MCF 10A (cell line): Measurements from ENCODE around the gene UBE4A. TPM values are rescaled to one million over a fixed set of nuclear protein-coding genes. Genes with fewer than 3 reads are reported as not detected.

Experiments used
- BruUV-seq: library from RNA; stranded (reverse); fragments of 400-500 nt; replicated peaks from 2 replicates; lab custom pipeline; 2021; lab: Mats Ljungman, UMichigan
- CTCF ChIA-PET: fragments of 300-600 bp; sonication (Branson Sonifier 250); formaldehyde crosslinking; extraction: SDS; loops from one replicate; lab custom pipeline; 2021; ENCODE audit warnings: antibody characterized with exemption, inconsistent platforms; lab: Yijun Ruan, JAX
- POLR2A ChIA-PET: fragments of 300-600, 350-650 bp; sonication (Branson Sonifier 250); formaldehyde crosslinking; extraction: SDS; loops from one replicate; lab custom pipeline; 2020; ENCODE audit warnings: antibody characterized with exemption, inconsistent platforms; lab: Yijun Ruan, JAX
- DNase-seq: peaks from one replicate; pipeline ENCODE4 v3.0.0-alpha.2; 2018; ENCODE audit not compliant: unreplicated experiment
- H3K27ac Mint-ChIP-seq: one replicate; pipeline ENCODE4 v1.8.0; 2022; ENCODE audit warnings: mild to moderate bottlenecking, low read depth, mixed read lengths; ENCODE audit not compliant: unreplicated experiment
- H3K27me3 Mint-ChIP-seq: one replicate; pipeline ENCODE4 v1.8.0; 2022; ENCODE audit warnings: mixed read lengths; ENCODE audit not compliant: insufficient read depth, unreplicated experiment
- H3K36me3 Mint-ChIP-seq: one replicate; pipeline ENCODE4 v1.8.0; 2022; ENCODE audit warnings: mild to moderate bottlenecking, moderate library complexity, mixed read lengths; ENCODE audit not compliant: insufficient read depth, unreplicated experiment
- H3K4me1 Mint-ChIP-seq: one replicate; pipeline ENCODE4 v1.8.0; 2022; ENCODE audit warnings: mixed read lengths; ENCODE audit not compliant: insufficient read depth, unreplicated experiment
- H3K4me3 Mint-ChIP-seq: one replicate; pipeline ENCODE4 v1.8.0; 2022; ENCODE audit warnings: mild to moderate bottlenecking, moderate library complexity, mixed read lengths; ENCODE audit not compliant: unreplicated experiment
- H3K9me3 Mint-ChIP-seq: one replicate; pipeline ENCODE4 v1.8.0; 2022; ENCODE audit warnings: mixed read lengths; ENCODE audit not compliant: unreplicated experiment
- intact Hi-C: fragments of 100-400 bp; cut with micrococcal nuclease; formaldehyde crosslinking; loops from 2 replicates; pipeline ENCODE4 v1.14.1; 2022
- total RNA-seq: library from RNA; stranded (reverse); gene quantifications from 2 replicates; pipeline ENCODE4 v1.2.3, GENCODE V29; 2022
- TF ChIP-seq, protein P1 (sequence below): fragments of 200-600 bp; IDR thresholded peaks from one replicate; pipeline ENCODE4 v1.8.0; 2022; ENCODE audit warnings: antibody characterized with exemption, mild to moderate bottlenecking; ENCODE audit not compliant: unreplicated experiment

UBE4A gene
- total RNA-seq, 1 experiment from 2014 or later, result 41.0 TPM

DNA sequence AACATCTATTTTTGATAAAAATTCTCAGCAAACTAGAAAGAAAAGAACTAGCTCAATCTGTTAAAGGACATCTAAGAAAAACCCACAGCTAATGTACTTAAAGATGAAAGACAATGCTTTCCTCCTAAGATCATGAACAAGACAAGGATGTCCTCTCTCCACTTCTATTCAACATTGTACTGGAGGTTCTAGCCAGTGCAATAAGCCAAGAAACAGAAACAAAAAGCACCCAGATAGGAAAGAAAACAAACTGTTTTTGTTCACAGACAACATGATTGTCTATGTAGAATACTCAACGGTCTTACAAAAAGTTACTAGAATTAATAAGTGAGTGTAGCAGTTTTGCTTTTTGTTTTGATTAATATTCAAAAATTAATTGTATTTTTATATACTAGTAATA, 24.7 kb upstream of the UBE4A start:
- POLR2A ChIA-PET, result interaction anchor here (0.7 kb wide), 1 partner anchor 195 kb away, joined by 3 read pairs; no protein-coding TSS in a partner anchor
- H3K27me3 Mint-ChIP-seq, result no peaks in the 10 kb centered on the region
- H3K4me3 Mint-ChIP-seq, result no peak overlapping the region
- CTCF ChIA-PET, result no interaction called here
- no peaks in the 10 kb centered on the region for H3K4me1 Mint-ChIP-seq
- no peaks in the 10 kb centered on the region for H3K9me3 Mint-ChIP-seq
- intact Hi-C loops, result no loop called here
- no peaks in the 10 kb centered on the region for H3K36me3 Mint-ChIP-seq
- BruUV-seq, result no TSS peak
- no peak for DNase-seq
- H3K27ac Mint-ChIP-seq, result no peak overlapping the region
- TF ChIP-seq, protein P1, sequence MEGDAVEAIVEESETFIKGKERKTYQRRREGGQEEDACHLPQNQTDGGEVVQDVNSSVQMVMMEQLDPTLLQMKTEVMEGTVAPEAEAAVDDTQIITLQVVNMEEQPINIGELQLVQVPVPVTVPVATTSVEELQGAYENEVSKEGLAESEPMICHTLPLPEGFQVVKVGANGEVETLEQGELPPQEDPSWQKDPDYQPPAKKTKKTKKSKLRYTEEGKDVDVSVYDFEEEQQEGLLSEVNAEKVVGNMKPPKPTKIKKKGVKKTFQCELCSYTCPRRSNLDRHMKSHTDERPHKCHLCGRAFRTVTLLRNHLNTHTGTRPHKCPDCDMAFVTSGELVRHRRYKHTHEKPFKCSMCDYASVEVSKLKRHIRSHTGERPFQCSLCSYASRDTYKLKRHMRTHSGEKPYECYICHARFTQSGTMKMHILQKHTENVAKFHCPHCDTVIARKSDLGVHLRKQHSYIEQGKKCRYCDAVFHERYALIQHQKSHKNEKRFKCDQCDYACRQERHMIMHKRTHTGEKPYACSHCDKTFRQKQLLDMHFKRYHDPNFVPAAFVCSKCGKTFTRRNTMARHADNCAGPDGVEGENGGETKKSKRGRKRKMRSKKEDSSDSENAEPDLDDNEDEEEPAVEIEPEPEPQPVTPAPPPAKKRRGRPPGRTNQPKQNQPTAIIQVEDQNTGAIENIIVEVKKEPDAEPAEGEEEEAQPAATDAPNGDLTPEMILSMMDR, result no peak

DNA sequence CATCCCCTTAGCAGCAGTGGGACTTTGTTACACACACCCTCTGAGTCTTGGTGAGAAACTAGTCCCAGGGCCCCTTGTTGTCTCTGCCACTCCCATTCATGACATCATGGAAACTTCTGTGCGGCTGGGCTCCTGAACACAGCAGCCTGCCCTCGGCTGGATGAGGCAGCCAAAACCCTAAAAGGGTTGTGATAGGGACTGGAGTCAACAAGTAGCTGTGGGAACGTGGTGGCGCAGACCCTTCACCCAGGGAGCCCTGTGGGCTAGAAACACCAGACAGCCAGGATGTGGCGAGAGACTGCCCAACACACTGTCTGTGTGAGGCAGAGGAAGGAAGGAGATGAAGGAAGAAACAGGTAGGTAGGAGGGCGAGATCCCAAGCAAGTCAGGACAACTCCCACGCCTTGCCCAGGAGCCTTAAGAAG, 20.8 kb upstream of the UBE4A start:
- BruUV-seq, result no TSS peak
- Mint-ChIP-seq H3K36me3 (no peaks in the 10 kb centered on the region), H3K27ac (no peak overlapping the region), H3K27me3 (no peaks in the 10 kb centered on the region), H3K4me3 (no peak overlapping the region), H3K4me1 (no peaks in the 10 kb centered on the region), H3K9me3 (no peaks in the 10 kb centered on the region)
- ChIA-PET POLR2A (interaction anchor here (1.3 kb wide), 1 partner anchor 38 kb away, joined by 5 read pairs; no protein-coding TSS in a partner anchor), CTCF (no interaction called here)
- TF ChIP-seq, protein P1, result no peak
- intact Hi-C loops, result no loop called here
- no peak for DNase-seq

DNA sequence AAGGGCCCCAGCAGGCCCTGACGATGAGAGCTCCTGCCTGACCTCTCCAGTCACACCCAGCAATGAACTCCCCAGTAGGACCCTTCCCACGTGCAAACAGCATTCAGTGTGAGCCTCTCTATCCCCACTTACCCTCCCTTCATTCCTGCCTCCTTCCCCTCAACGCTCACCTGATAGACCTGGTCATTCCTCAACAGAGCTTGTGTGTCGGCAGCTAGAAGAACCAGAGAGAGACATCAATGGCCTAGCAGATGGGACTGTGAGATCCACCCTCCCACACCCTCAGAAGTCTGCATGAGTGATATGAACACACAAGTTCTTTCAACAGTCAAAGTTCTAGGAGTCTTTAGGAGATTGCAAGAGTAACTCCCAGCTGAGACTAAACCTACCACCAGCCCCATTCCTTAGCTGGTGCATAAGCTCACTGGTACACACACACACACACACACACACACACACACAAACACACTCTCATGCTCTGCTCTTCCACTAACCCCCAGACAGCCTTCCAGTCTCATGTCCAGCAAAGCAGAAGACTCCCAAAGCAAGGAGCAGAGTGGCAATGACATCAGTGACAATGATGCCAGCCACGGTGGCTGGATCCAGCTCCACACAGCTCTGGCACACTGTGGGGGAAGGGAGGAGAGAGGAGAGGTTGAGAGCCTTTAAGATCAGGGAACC, 20.0 kb upstream of the UBE4A start:
- peaks cover under 1% of the 10 kb centered on the region for H3K27me3 Mint-ChIP-seq
- BruUV-seq, result no TSS peak
- ChIA-PET CTCF (interaction anchor here (0.6 to 1.3 kb wide), 3 partner anchors 9 to 141 kb away, joined by 3 to 4 read pairs (median 3); no protein-coding TSS in a partner anchor), POLR2A (interaction anchor here (0.5 to 1.3 kb wide), 4 partner anchors 10 to 1504 kb away, joined by 3 to 5 read pairs (median 4); no protein-coding TSS in a partner anchor)
- no peak overlapping the region for H3K4me3 Mint-ChIP-seq
- DNase-seq, result no peak
- no peak overlapping the region for H3K27ac Mint-ChIP-seq
- no peaks in the 10 kb centered on the region for H3K9me3 Mint-ChIP-seq
- intact Hi-C loops, result no loop called here
- TF ChIP-seq, protein P1, result no peak
- H3K4me1 Mint-ChIP-seq, result no peaks in the 10 kb centered on the region
- no peaks in the 10 kb centered on the region for H3K36me3 Mint-ChIP-seq

DNA sequence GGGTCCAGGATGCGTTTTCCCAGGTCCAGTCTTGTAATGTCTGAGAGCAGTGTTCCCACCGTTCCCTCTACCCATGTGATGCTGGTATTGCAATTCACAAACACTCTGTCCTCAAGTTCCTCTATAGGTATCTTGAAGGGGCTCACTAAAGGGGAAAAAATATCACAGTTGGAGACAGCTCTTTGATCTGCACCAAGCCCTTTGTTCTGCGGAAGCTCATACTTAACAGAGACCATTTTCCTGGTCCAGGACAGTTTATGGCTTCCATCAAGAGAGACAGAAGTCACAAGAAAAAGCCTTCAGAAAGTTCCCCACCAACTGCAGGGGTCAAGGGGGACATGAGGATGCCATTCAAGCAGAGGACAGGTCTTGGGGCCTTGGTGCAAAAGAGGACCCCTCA, 19.0 kb upstream of the UBE4A start:
- no peaks in the 10 kb centered on the region for H3K36me3 Mint-ChIP-seq
- H3K4me3 Mint-ChIP-seq, result no peak overlapping the region
- no peaks in the 10 kb centered on the region for H3K9me3 Mint-ChIP-seq
- intact Hi-C loops, result no loop called here
- ChIA-PET CTCF (interaction anchor here (1.1 to 1.3 kb wide), 2 partner anchors 32 to 45 kb away, joined by 3 read pairs; no protein-coding TSS in a partner anchor), POLR2A (no interaction called here)
- TF ChIP-seq, protein P1, result no peak
- no peak overlapping the region for H3K27ac Mint-ChIP-seq
- no peak for DNase-seq
- no peaks in the 10 kb centered on the region for H3K4me1 Mint-ChIP-seq
- BruUV-seq, result no TSS peak
- peaks cover 11% of the 10 kb centered on the region for H3K27me3 Mint-ChIP-seq
